ENCODE measurements around the gene ZNF133. TPM values are rescaled to one million over a fixed set of nuclear protein-coding genes. Genes with fewer than 3 reads are reported as not detected.
A peak's percentile ranks its signal among the peaks of the same experiment; 100 is the strongest.

ZNF133 gene
- total RNA-seq = 13.6 and 14.9 TPM in 2 replicates
- 12.8 TPM for total RNA-seq (2013)
- 13.7 and 14.2 TPM in 2 replicates for polyA plus RNA-seq
- polyA minus RNA-seq = 7.4 and 8.9 TPM in 2 replicates

DNA sequence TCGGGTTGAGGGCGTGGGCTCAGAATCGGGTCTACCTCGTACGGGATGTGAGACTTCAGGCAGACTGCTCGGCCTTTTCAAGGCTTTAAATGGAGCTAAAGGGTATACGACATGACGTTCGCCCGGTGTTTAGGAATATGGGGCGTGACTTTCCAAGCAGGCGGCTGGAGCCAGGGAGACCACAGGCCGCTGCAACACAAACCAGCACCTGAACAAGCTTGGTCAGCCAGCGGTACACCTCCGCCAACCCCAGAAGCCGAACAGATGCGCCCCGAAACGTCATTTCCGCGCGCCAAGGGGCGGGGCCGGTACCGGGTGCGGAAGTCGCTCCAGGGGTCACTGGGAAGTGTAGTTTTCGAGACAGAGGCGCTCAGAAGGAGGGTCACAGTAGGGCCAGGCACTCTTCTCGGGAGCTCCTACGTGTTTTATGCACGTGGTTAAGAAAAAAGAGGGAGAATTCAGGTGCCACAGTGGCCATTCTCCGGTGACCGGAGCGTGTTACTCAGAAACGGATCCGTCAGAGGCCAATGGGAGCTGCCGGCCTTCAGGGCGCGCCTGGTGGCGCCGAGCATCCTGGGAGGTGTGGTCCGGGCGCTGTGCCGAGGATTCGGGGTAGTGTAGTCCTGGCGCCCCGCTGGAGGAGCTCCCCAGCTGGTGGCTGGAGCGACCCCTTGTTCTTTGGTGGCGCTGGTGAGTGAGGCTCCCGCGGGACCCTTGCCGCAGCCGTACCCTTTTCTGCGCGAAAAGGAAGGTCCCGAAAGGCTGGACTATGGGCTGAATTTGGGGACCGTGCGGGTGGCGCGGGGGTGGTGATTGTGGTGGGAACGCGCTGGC, at the start of gene ZNF133:
Gene ZNF133, plus strand, starts transcription at position 613 of the 834 bp plus-strand sequence. CDS start 17,160 bp downstream, outside the sequence.
- peak within 1 kb of the TSS; percentile 89 to 97 for H3K27ac ChIP-seq (ENCODE audit: low read length in 2 of 2)
- Mint-ChIP-seq H3K4me3 (peak within 1 kb of the TSS; percentile 90), H3K27me3 (peaks cover 28% of the 10 kb centered on the region), H3K9me3 (ENCODE audit: insufficient read depth) (peaks cover 10% of the 10 kb centered on the region), H3K27ac (peak within 1 kb of the TSS; percentile 96), H3K4me1 (peaks cover 23% of the 10 kb centered on the region)
- H3K4me2 ChIP-seq (replicated peaks; ENCODE audit: low read depth, low read length, poor library complexity, severe bottlenecking) = peak within 1 kb of the TSS; percentile 89
- no peak for TF ChIP-seq EZH2 (IDR thresholded peaks at IDR 0.05; ENCODE audit: borderline replicate concordance, insufficient read depth, low read depth, low read length, poor library complexity, severe bottlenecking)
- TF ChIP-seq, protein P1, sequence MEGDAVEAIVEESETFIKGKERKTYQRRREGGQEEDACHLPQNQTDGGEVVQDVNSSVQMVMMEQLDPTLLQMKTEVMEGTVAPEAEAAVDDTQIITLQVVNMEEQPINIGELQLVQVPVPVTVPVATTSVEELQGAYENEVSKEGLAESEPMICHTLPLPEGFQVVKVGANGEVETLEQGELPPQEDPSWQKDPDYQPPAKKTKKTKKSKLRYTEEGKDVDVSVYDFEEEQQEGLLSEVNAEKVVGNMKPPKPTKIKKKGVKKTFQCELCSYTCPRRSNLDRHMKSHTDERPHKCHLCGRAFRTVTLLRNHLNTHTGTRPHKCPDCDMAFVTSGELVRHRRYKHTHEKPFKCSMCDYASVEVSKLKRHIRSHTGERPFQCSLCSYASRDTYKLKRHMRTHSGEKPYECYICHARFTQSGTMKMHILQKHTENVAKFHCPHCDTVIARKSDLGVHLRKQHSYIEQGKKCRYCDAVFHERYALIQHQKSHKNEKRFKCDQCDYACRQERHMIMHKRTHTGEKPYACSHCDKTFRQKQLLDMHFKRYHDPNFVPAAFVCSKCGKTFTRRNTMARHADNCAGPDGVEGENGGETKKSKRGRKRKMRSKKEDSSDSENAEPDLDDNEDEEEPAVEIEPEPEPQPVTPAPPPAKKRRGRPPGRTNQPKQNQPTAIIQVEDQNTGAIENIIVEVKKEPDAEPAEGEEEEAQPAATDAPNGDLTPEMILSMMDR (IDR thresholded peaks at IDR 0.05) = no peak
- ATAC-seq (ENCODE audit: low read depth) = peak; percentile 94
- H3K4me1 ChIP-seq (ENCODE audit: control insufficient read depth in 2 of 2, insufficient read depth in 2 of 2, low read length in 2 of 2) = peaks cover 12 to 15% of the 10 kb centered on the region in 2 donors
- WGBS (ENCODE audit: insufficient coverage) = under 1% methylated on average over 63 of the region's 63 CpGs
- POLR2A ChIA-PET = interaction anchor here (0.5 to 1.4 kb wide), 9 partner anchors 23 to 1764 kb away, joined by 3 to 8 read pairs (median 5); partner anchors contain the start of genes CFAP61, CRNKL1, DZANK1 and KAT14
- intact Hi-C loops (cut with micrococcal nuclease) = loop anchor here (1.0 to 10.0 kb wide), 8 partner anchors 125 to 1727 kb away; partner anchors contain the start of genes DSTN, DZANK1, KAT14 and NAA20
- no peaks in the 10 kb centered on the region for H4K20me1 ChIP-seq (ENCODE audit: control insufficient read depth, insufficient read depth, low read length, poor library complexity, severe bottlenecking)
- H3K9ac ChIP-seq (ENCODE audit: low read length) = peak within 1 kb of the TSS; percentile 78
- H2AFZ ChIP-seq (ENCODE audit: insufficient read depth, low read depth, low read length, poor library complexity, severe bottlenecking) = peak within 1 kb of the TSS; percentile 96
- peaks cover 4 to 20% (median 4%) of the 10 kb centered on the region in 3 donors for H3K9me3 ChIP-seq (ENCODE audit: control extremely low read depth in 1 of 3, control insufficient read depth in 2 of 3, insufficient read depth in 1 of 3, low read length in 2 of 3)
- CTCF ChIA-PET = interaction anchor here (0.8 to 3.7 kb wide), 5 partner anchors 11 to 640 kb away, joined by 3 to 15 read pairs (median 4); partner anchors contain the start of genes DZANK1 and POLR3F
- peaks cover 0 to 19% (median 7%) of the 10 kb centered on the region in 4 experiments for H3K27me3 ChIP-seq (replicated peaks in 1 of 4; ENCODE audit: control extremely low read depth in 1 of 4, control insufficient read depth in 3 of 4, insufficient read depth in 4 of 4, low read length in 3 of 4)
- H3K4me3 ChIP-seq (ENCODE audit: control extremely low read depth in 1 of 5, extremely low read depth in 1 of 5, insufficient read depth in 1 of 5, low read depth in 2 of 5, low read length in 4 of 5) = peak within 1 kb of the TSS; percentile 88 to 99 (median 96)
- peak; percentile 98 for DNase-seq
- peaks cover 0 to 3% of the 10 kb centered on the region in 2 experiments for H3K36me3 ChIP-seq (replicated peaks in 1 of 2; ENCODE audit: control extremely low read depth in 1 of 2, control insufficient read depth in 1 of 2, extremely low read depth in 1 of 2, insufficient read depth in 2 of 2, low read length in 1 of 2)
- H3K79me2 ChIP-seq (ENCODE audit: control insufficient read depth, insufficient read depth, low read length) = peaks cover 42% of the 10 kb centered on the region
